GM12872 (cell line): ENCODE data around the gene PSME3.

Experiments used
- TF ChIP-seq, protein P1 (sequence below): IDR thresholded peaks from 3 replicates; pipeline ENCODE4 v1.5.1; 2011; ENCODE audit warnings: low read depth, mild to moderate bottlenecking, low read length, moderate library complexity; ENCODE audit not compliant: insufficient read depth

PSME3 gene

GRCh38 chr17:42841975-42842685 is 8.9 kb downstream of the PSME3 start:
- TF ChIP-seq, protein P1, sequence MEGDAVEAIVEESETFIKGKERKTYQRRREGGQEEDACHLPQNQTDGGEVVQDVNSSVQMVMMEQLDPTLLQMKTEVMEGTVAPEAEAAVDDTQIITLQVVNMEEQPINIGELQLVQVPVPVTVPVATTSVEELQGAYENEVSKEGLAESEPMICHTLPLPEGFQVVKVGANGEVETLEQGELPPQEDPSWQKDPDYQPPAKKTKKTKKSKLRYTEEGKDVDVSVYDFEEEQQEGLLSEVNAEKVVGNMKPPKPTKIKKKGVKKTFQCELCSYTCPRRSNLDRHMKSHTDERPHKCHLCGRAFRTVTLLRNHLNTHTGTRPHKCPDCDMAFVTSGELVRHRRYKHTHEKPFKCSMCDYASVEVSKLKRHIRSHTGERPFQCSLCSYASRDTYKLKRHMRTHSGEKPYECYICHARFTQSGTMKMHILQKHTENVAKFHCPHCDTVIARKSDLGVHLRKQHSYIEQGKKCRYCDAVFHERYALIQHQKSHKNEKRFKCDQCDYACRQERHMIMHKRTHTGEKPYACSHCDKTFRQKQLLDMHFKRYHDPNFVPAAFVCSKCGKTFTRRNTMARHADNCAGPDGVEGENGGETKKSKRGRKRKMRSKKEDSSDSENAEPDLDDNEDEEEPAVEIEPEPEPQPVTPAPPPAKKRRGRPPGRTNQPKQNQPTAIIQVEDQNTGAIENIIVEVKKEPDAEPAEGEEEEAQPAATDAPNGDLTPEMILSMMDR = no peak

DNA sequence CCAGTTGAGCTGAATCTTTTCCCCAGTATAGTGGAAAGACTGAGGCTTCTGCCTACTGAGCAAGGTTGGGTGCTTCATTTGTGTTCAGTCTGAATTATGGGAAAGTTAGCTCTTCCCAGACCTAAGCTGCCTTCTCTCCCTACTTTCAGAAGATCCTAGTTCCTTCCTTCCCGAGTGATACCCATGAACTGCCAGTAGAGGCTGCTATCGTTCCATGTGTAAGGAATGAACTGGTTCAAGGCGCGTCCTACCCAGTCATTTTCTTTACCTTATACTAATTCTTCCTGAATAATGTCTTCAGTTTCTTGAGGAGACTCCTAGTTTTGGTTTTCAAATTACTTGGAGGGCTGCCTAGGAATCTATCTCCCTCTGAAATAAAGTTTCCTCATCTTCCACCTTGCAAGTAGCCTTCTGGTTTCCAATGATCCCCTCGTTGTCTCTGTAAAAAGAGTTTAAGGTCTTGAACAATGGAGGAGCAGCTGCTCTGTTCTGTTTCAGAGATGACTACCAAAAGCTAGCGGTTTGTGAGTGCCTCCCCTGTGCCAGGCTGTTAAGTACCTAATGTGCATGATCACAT is 10.2 kb downstream of the PSME3 start:
- TF ChIP-seq, protein P1 = peak; percentile 85

DNA sequence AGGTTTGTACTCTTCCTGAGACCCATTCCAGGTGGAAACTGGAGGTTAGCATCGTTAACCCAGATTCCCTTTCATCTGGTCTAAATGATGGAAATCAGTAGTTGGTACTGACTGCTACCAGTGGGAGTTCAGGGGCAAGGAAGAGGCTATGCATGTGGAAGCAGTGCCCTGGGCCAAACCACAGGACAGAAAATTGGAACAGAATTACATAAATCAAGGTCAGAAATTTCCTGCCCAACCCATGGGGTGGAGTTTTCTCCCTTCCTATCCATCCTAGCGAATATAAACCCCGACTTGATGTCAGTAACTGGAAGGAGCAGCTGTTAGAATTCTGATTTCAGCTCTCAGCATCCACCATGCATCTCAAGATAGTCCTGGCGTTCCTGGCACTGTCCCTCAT is 11.1 kb downstream of the PSME3 start, which contains the start of gene AOC2:
Gene AOC2 (plus strand): TSS at position 310 of the 400 bp plus-strand sequence. CDS start 47 bp downstream, at position 357.
- TF ChIP-seq, protein P1 = no peak

- TF ChIP-seq, protein P1 = no peak
These were observed 11.8 kb downstream of the PSME3 start for GRCh38 chr17:42844761-42845555.

DNA sequence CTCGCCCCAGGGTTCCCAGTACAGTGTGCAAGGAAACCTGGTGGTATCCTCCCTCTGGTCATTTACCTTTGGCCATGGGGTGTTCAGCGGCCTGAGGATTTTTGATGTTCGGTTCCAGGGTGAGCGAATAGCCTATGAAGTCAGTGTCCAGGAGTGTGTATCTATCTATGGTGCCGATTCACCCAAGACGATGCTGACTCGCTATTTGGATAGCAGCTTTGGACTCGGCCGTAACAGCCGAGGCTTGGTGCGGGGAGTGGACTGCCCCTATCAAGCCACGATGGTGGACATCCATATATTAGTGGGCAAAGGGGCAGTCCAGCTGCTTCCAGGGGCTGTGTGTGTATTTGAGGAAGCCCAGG is 12.3 kb downstream of the PSME3 start:
- TF ChIP-seq, protein P1 = no peak

GRCh38 chr17:42845918-42846593 is 12.9 kb downstream of the PSME3 start:
- TF ChIP-seq, protein P1 = no peak

DNA sequence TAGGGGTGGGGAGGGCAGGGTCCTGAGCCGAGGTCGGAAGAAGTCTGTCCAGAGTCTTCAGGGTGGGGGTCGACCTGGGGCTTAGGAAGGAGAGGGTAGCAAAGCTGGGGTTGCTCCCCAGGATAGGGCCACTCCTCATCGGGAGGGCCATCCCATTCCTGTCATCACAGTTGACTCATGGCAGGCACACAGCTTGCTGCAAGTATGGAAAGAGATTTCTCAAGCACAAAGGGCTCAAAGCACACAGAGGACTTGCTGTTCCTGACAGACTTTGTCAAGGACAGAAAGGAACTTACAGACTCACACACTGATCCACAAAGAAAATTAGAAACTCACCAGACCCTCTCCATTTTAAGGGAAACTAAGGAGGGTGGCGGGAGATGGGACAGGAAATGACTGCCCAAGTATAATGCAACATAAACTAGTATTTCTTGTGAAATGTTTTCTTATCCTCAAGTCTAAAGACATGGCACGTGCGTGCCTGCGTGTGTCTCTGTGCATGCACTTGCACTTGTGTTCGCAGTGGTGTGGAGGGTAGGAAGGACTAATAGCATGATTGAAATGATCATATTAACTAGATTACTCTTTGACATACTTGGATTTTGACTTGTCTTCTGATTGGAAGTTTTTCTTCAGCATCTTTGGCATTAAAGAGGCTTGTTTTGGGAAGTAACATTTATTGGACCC is 13.5 kb downstream of the PSME3 start:
- TF ChIP-seq, protein P1 = no peak
